Epithelial cell of proximal tubule (primary cell): ENCODE data around the gene CYRIA. TPM values are rescaled to one million over a fixed set of nuclear protein-coding genes. Genes with fewer than 3 reads are reported as not detected.

Experiments used
- DNase-seq: peaks from one replicate; pipeline ENCODE4 v3.0.0-alpha.2; 2011; ENCODE audit warnings: low read depth
- H3K4me3 ChIP-seq: 2 replicates; pipeline ENCODE4 v1.5.1; 2011; ENCODE audit warnings: low read depth, mild to moderate bottlenecking, low read length
- CTCF ChIP-seq: conservative IDR thresholded peaks from 2 replicates; pipeline ENCODE4 v1.5.1; 2012; ENCODE audit warnings: low read depth, mild to moderate bottlenecking, low read length
- total RNA-seq: library from RNA; depleted of rRNA; stranded (reverse); fragments of >200 nt; gene quantifications from 2 replicates; pipeline ENCODE4 v1.2.3, GENCODE V29; 2015

Gene CYRIA
- total RNA-seq, 1 donor from 2014 or later = 2.0 TPM

- TF ChIP-seq CTCF = no peak
- H3K4me3 ChIP-seq = no peak overlapping the region
- DNase-seq = no peak
Observed at GRCh38 chr2:16663121-16663905, 2.3 kb downstream of the CYRIA start.

GRCh38 chr2:16661936-16662839 lies 3.4 kb downstream of the CYRIA start:
- no peak for DNase-seq
- peak; percentile 24 for TF ChIP-seq CTCF
- no peak overlapping the region for H3K4me3 ChIP-seq

- H3K4me3 ChIP-seq = no peak overlapping the region
- no peak for TF ChIP-seq CTCF
- DNase-seq = no peak
Observed at GRCh38 chr2:16661526-16661925, 4.1 kb downstream of the CYRIA start.

GRCh38 chr2:16660556-16660955 lies 5.1 kb downstream of the CYRIA start:
- H3K4me3 ChIP-seq = no peak overlapping the region
- no peak for DNase-seq
- no peak for TF ChIP-seq CTCF

- H3K4me3 ChIP-seq = no peak overlapping the region
- no peak for DNase-seq
- TF ChIP-seq CTCF = no peak
Observed at GRCh38 chr2:16660114-16660513, 5.5 kb downstream of the CYRIA start.

- TF ChIP-seq CTCF = no peak
- no peak for DNase-seq
- H3K4me3 ChIP-seq = no peak overlapping the region
Observed at GRCh38 chr2:16658076-16658739, 7.4 kb downstream of the CYRIA start.
